GM12891 (cell line): ENCODE results near the gene CZIB.

Experiments used
- POLR2A ChIP-seq: IDR thresholded peaks from 2 replicates; pipeline ENCODE4 v1.6.1; 2011; ENCODE audit warnings: low read depth, low read length, control low read depth
- POLR2AphosphoS5 ChIP-seq: IDR thresholded peaks from 2 replicates; pipeline ENCODE4 v1.6.1; 2011; ENCODE audit warnings: low read depth, low read length, control low read depth
- POU2F2 ChIP-seq: IDR thresholded peaks from 2 replicates; pipeline ENCODE4 v1.6.1; 2011; ENCODE audit warnings: low read depth, mild to moderate bottlenecking, control low read depth, low read length, moderate library complexity
- SPI1 ChIP-seq: IDR thresholded peaks from 2 replicates; pipeline ENCODE4 v1.6.1; 2011; ENCODE audit warnings: low read depth, low read length, control low read depth
- TAF1 ChIP-seq: IDR thresholded peaks from 2 replicates; pipeline ENCODE4 v1.6.1; 2011; ENCODE audit warnings: low read depth, low read length, control low read depth

DNA sequence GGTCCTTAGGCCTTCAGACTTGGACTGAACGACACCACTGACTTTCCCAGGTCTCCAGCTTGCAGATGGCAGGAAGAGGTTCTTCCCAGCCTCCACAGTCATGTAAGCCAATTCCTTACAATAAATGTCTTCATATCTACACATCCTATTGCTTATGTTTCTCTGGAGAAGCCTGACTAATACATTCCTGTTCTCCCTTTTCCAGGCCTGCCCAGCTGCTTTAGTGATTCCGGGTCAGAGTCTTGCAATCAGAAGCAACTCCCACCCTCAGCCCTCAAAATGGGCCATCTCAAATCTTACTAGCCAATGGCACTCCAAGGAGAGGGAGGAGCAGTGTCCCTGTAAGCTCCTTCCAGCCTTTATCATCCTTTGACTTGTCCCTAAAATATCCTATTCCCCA is 40.2 kb downstream of the CZIB start:
- no peak for TF ChIP-seq POLR2A
- TF ChIP-seq POLR2AphosphoS5 = no peak
- no peak for TF ChIP-seq SPI1
- TF ChIP-seq TAF1 = no peak
- no peak for TF ChIP-seq POU2F2
